Stimulated activated CD4-positive, alpha-beta T cell treated with anti-CD3 and anti-CD28 coated beads, Interleukin-2, amount 100 ng/mL, for 24 hours (primary cell): ENCODE measurements around the gene KCNJ12.
A peak's percentile ranks its signal among the peaks of the same experiment; 100 is the strongest.
"Not testable (repeated sequence)": the region's sequence is repeated elsewhere in the genome, so short reads cannot be mapped to it uniquely, and the experiment has no call there.

Source experiments
- DNase-seq, 2 donors: peaks; one replicate each; pipeline ENCODE4 v3.0.0-alpha.2; 2020

KCNJ12 gene

GRCh38 chr17:21422311-21423189 lies 46.4 kb downstream of the KCNJ12 start:
- DNase-seq = not testable (repeated sequence)

DNA sequence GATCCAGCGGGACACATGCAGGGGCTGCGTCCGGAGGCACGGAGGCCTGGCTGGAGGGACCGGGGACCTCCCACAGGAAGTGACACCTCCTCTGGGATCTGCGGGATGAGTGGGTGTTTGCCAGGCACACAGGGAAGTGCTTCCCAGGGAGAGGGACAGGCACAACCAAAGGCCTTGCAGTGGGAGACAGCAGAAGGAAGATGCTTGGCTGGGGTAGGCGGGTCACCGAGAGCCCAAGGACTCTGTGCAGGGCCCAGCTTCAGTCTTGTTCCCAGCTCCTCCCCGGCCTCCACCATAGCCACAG lies 47.0 kb downstream of the KCNJ12 start:
- DNase-seq = not testable (repeated sequence)

DNA sequence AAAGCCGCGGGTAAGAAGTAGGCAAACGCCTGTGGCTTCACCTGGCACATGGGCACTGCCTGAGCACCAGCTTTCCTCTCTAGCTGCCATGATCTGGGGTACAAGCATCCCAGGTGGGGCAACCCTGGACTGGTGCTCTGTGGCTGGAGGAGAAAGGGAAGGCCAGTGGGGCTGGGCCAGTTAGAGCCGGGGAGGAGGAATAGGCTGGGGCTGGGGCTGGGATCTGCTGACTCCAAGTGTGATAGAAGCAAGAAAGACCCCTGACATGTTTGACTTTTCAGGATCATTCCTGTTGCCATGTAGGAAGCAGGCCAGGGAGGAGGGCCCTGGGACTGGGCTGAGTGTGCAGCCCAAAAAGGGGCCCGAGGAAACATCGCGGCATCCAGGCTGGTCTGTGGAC lies 48.5 kb downstream of the KCNJ12 start:
- DNase-seq = not testable (repeated sequence)

DNA sequence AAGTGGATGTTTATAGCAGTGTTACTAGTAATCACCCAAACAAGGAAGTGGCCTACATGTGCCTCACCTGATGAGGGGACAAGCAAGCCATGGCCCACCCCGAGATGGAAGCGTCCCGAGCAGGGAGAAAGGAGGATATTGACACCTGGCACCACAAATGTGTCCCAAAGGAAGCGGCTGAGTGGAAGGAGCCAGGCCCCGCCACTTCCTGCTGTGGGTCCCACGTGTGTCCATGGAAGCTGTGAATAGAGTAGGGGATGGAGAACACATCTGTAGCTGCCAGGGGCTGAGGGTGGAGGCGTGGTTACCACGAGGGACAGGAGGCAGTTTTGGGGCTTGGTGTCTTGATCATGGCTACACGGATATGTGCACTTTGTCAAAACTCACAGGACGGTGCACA lies 49.2 kb downstream of the KCNJ12 start:
- DNase-seq = no peak

- no peak for DNase-seq
Measured at GRCh38 chr17:21425736-21426135, 49.6 kb downstream of the KCNJ12 start.

DNA sequence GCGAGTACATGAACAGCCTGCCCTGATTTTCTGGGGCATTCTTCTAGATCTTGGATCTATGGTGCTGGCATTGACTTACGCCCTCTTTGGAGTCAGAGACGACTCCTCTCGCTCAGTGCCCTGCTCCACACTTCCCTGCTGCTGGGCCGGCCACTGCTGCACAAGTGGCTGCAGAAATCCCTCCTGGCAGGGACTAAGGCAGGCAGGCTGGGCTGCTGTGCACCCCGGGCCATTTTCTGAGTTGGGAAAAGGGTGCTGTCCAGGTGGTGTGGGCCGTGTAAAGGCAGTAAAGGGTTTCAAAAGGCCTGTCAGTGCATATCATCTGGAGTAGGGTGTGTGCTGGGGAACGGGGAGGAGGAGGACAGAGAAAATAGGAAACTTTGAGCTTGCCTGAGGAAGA lies 50.1 kb downstream of the KCNJ12 start:
- not testable (repeated sequence) for DNase-seq

- not testable (repeated sequence) for DNase-seq
Measured at GRCh38 chr17:21426876-21427275, 50.7 kb downstream of the KCNJ12 start.

DNA sequence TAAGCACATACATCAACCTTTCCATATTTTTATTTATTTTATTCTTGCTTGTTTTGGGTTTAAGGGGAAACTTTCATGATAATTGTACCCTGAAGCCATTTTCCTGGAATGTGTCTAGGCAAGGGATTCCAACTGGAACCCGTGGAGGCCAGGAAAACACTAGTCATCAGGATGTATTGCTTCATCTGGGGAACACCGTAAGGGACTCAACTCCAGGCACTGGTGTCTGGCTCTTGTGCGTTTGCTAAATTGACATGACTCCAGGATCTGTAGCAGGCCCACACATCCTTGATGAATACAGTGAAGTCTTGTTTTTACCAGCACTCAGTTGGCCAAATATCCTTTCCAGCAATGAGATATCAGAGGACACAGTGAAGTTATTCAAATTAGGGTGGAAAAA lies 51.6 kb downstream of the KCNJ12 start:
- not testable (repeated sequence) for DNase-seq

DNA sequence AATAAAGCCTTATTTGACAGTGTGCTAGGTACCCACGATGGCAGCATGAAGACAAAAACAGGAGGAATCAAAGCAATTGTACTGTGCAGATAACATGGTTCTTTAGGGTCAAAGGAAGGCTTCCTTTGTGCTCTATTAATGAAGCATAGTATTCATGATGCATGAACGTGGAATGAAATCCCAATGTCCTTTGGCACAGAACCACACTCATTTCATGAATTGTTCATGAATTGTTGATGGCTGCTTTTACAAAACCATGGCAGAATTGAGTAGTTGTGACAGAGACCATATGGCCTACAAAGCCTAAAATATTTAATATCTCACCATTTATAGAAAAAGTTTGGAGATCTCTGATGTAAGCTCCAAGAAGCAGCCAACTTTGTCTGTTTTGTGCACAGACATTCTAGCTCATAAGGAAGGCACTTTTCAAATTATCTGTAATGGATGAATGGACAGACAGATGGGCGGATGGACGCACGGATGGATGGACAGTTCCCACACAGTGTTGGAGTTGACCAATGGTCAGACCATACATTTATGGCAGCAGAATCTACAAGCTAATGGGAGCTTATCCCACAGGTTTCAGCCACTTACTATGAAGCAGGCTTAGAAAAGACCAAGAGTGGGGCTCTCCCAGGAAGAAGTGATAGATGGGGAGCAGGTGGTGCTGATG lies 52.7 kb downstream of the KCNJ12 start:
- DNase-seq = not testable (repeated sequence)

GRCh38 chr17:21429921-21430628 lies 53.9 kb downstream of the KCNJ12 start:
- not testable (repeated sequence) for DNase-seq

- DNase-seq = not testable (repeated sequence)
Measured at GRCh38 chr17:21433971-21434370, 57.8 kb downstream of the KCNJ12 start.

- not testable (repeated sequence) for DNase-seq
Measured at GRCh38 chr17:21434976-21435375, 58.8 kb downstream of the KCNJ12 start.

DNA sequence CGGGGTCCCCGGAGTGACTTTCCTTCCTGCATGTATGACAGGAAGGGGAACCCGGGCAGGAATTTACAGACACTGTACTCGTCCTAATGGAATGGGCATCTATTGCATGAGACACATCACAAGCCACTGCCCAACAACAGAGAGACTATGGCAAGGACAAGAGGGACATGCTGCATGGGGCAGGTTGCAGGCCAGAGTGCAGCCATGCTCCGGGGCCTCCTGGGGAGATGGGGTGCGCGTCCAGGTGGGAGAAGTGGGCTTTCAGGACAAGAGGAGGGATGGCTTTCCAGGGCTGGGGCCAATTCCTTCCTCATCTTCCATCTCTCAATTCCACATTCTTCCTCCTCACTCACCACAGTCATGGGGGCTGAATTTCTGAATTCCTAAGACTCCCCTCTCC lies 60.3 kb downstream of the KCNJ12 start:
- not testable (repeated sequence) for DNase-seq

DNA sequence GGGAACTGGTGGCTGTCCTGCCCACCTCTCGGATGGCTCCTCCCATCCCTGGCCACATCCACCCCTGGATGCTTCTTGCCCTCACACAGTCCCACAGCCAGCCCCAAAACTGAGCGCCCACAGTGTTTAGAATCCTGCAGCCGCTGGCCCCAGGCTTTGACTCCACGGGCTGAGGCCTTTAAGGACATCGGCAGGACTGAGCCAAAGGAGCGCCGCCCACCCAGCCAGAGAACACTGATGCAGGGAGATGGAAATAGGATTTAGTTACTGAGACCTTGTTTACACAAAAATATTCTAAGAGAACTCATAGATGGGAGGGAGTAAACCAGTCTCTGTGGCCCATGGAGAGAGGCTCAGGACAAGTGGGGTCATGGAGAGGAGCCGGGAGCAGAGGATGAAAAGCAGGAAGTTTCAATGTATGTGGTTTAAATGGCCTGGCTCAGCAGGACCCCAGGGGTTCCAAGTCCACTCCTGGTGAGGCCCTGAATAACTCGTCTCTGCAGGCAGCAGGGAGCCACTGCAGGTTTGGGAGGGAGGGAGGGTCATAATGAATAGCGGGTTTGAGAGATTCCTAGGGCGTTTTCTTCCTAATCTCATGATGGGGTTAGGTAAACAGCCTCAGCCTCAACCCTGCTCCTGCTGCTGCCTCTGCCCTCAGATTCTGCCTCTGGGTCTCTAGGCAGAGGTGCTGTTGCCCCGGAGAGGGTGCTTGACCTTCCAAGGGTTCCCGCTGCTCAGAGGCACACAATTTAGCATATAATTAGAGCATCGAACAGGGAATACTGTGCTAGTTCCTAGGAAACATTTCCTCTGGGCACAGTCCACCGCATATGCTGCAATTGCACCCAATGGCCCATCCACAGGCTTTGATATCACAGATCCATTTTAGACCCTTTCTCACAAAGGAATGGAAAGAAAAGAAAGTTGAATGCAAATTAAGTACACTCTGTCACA lies 61.0 kb downstream of the KCNJ12 start:
- not testable (repeated sequence) for DNase-seq

GRCh38 chr17:21438316-21439014 lies 62.3 kb downstream of the KCNJ12 start:
- not testable (repeated sequence) for DNase-seq

DNA sequence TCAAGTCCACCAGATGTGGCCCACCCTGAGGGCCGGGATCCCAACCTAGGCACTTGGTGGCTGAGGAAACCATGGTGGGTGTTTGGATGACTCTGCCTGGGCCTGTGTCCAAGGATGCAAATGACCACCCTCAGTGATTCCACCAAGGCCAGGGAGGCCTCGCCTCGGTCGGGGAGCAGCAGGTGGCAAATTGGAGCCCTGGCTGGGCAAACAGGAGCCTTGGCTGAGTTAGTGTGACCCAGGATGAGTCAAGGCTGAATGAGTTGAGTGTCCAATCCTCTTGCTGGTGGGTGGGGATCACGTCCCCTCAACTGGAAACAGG lies 62.8 kb downstream of the KCNJ12 start:
- not testable (repeated sequence) for DNase-seq

- no peak for DNase-seq
Measured at GRCh38 chr17:21445091-21445650, 69.0 kb downstream of the KCNJ12 start.

DNA sequence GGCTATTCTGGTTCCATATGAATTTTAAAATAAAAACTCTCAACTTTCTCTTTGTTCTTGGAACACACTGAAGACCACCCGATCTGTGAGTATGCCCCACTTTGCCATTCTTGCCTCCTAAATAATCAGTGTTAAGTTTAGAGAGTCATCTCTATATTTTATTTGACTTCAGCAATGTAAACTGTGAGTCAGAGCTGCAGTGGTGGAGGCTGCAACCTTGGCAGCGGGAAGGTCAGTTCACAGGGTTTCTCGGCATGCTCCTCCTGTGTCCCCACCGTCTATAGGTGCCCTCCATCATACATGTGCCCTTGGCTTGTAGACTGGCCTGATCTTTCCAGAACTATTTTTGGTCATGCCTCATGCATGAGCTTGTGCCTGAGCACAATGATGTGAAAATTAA lies 71.4 kb downstream of the KCNJ12 start:
- not testable (repeated sequence) for DNase-seq

DNA sequence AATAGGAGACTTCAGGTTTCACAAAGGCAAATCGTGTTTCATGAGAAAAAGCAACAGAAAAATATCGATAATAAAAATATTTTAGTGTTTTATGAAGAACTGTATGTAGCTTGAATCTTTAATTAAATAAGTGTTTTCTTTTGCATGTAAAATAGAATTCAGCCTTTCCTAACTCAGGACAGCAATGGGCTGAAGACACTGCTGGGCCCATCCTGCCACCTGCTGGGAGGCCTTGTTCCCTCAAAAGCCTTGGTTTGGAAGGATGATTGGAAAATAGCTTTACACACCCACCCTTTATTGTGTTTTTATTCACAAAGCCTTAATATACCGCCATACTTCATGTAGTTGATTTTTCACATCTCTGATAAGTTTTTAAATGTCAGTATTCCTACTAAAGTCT lies 73.7 kb downstream of the KCNJ12 start:
- DNase-seq = not testable (repeated sequence)

- no peak for DNase-seq
Measured at GRCh38 chr17:21451975-21452374, 75.8 kb downstream of the KCNJ12 start.

DNA sequence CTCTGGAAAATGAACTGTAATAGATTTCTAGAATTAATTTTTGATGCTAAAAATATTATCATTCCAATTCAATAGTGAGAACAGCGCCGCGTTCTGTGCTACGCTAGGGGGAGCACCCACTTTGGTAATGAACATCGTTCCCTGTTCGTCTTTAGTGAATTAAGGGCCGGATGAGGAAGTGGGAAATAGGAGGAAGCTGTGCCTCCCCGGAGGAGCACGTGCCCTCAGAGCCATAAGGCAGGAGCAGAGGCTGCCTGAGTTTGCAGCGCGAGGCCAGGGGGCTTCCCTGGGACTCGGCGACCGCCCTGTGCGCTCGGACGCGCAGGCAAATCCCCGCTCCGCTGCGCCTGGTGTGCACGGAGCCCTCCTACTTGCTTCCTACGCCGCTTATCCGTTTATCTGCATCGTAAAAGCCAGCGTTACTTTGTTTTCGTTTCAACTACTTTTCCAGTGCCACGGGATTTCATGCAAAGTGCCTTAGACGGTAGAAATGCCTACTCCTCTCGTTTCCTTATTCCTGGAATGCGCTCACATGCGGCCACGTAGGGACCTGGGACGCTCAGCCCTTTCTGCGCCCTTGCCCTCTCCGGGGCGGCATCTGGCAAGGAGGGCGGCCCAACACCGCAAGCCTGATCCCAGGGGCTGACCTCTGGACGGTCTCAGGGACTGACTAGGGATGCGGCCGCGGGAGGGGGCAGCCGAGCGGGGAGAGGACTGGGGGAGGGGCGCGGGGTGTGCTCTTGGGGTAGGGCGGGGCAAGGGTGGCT lies 76.4 kb downstream of the KCNJ12 start:
- peak; percentile 35 to 51 for DNase-seq
